Measurements from ENCODE around the gene LYL1.
A peak's percentile ranks its signal among the peaks of the same experiment; 100 is the strongest.

The LYL1 gene

GRCh38 chr19:13056052-13056660 is 46.5 kb downstream of the LYL1 start:
- DNase-seq (ENCODE audit: low read depth): peak; percentile 74

GRCh38 chr19:13055213-13056051 is 47.2 kb downstream of the LYL1 start:
- DNase-seq (ENCODE audit: low read depth): peak; percentile 97

GRCh38 chr19:13054626-13055212 is 47.9 kb downstream of the LYL1 start:
- DNase-seq (ENCODE audit: low read depth): no peak

GRCh38 chr19:13053761-13054625 is 48.7 kb downstream of the LYL1 start:
- DNase-seq (ENCODE audit: low read depth): peak; percentile 88

GRCh38 chr19:13053238-13053637 is 49.4 kb downstream of the LYL1 start:
- no peak for DNase-seq (ENCODE audit: low read depth)

GRCh38 chr19:13052447-13053175 is 50.0 kb downstream of the LYL1 start:
- no peak for DNase-seq (ENCODE audit: low read depth)

- DNase-seq (ENCODE audit: low read depth): no peak
Measured at GRCh38 chr19:13051557-13052165, 51.0 kb downstream of the LYL1 start.

- DNase-seq (ENCODE audit: low read depth): no peak
Measured at GRCh38 chr19:13050274-13050673, 52.4 kb downstream of the LYL1 start.

Data from fibroblast of gingiva (primary cell).